ENCODE results near the gene HIC1.
"Not testable (repeated sequence)": the region's sequence is repeated elsewhere in the genome, so short reads cannot be mapped to it uniquely, and the experiment has no call there.

HIC1 gene

DNA sequence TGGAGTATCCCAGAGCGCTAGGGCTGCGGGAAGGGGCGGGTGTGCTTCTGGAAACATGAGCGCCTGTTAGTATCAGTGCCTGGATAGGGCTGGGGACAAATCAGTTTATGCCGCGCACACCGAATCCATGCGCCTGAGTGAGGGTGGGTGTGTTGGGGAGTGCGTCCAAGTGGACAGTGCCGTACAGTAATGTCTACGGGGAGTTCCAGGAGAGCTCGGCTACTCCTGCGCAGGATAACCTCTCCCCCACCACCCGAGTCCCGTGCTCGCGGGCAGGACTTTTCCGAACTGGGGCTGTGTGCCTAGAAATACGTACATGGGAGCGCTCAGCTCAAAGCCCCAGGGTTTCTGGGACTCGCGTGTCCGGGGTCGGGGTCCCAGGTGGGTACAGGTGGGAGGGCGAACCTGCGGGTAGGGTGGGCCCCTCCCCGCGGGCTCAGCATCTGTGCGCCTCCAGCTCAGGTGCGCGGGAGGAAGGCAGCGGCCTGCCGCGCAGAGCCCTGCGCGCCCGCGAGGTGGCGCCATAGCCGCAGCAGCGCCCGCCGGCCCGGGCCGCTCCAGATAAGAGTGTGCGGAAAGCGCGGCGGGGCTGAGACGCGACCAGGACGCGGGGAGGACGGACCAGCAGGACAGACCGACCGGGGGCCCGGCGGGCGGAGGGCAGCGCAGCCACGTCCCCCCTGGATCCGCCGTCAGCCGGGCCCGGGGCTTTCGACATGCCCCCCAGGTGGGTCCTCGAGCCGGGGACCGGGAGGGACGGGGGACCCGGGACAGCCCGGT is at the start of gene HIC1:
Gene HIC1, plus strand, starts transcription at position 592 of the 780 bp plus-strand sequence. CDS start 1,588 bp downstream, outside the sequence.
- peak; percentile 84 for DNase-seq

DNA sequence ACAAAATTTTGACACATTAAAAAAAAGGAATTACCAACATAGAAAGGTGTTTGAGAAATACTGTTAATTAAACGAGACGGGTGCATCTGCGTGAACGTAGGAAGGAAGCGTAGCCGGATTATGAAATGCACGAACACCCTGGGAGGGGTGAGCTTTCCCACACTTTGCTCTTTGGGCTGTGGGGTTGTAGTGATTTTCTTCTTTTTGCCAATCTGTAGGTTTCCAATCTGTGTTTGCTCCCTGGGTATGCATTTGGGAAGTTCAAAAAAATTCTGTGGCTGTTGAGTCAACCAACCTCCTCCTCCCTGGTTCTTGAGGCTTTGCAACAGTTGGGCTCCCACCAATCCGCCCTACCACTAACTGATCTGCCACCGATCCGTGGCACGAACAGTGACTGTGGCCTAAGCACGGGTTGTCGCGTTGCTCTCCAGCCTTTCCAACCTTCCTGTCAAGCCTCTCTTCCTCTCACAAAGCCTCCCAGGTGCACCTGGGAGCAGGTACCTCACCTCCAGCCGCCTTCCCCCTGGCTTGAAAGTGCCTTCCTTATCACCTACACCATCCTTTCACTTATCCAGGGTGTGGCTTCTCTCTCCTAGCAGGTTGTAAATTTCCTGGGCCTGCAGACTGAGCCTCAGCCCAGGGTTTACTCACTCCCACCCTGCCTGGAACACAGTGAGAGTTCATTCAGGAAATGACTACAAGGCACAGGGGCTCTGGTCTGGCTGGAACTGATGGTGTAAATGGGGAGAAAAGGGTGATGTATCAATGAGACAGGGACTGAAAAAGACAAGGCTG is 46.4 kb upstream of the HIC1 start:
- no peak for DNase-seq

GRCh38 chr17:2009737-2010136 is 45.2 kb upstream of the HIC1 start:
- DNase-seq, result no peak

DNA sequence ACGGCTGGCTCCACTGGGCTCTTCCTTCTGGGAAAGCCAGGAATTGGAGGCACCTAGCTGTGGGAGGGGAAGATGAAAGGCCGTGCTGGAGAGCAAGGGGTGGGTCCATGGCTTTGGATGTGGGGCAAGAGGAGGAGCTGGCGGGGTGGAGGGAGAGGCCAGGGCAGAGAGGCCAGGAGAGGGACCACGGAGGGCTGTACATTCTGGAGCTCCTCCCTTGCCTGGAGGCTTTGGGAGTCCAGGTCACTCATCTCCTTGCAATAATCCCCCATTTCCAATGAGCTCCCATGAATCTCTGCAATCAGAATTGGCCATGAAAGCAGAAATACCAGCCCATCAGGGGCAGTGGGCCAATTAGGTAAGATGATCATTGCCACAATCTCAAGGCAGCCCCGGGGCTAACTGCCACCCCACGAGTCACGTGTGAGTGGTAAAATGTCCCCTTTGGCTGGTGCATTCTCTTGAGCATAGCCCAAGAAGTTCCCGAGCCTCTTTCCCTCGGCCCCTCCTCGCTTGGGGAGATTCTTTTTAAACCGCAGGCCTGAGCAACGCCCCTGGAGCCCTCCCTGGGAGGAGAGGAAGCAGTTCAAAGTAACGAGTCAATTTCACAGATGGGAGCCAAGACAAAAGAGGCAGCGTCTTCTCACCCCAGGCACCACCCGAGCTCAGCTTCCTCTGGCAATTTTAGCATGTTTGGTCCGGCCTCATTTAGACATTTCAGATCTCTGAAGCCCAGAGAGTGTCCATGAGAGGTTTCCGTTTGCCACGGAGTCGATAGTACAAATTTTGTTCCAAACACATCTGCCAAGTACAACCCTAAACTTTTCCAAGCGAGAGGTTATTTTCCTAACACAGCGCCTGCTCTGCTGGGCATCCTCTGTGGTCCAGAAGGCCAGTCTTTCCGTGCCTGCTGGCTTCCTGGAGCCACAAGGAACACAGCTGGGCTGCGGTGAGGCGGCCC is 43.2 kb upstream of the HIC1 start:
- DNase-seq, result no peak

GRCh38 chr17:2012499-2012898 is 42.4 kb upstream of the HIC1 start:
- no peak for DNase-seq

GRCh38 chr17:2013220-2013993 is 41.5 kb upstream of the HIC1 start:
- DNase-seq, result not testable (repeated sequence)

GRCh38 chr17:2013994-2014317 is 40.9 kb upstream of the HIC1 start:
- no peak for DNase-seq

DNA sequence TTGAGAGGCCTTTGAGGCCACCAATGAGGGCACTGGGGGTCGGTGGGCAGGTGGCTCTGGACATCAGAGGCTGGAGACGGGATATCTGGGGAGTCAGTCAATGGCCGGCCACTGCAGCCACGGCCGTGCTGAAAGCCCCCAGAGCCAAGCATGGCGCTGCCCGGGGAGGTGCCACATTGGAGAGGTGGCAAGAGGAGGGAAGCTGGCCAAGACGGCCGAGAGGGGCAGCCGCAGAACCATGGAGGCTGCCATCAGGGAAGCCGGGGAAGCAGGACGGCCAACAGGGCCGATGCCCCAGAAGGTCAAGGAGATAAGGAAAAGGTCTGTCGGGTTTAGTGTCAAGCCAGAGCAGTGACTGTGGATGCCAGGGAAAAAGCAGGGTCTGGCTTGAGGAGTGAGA is 39.6 kb upstream of the HIC1 start:
- DNase-seq, result no peak

DNA sequence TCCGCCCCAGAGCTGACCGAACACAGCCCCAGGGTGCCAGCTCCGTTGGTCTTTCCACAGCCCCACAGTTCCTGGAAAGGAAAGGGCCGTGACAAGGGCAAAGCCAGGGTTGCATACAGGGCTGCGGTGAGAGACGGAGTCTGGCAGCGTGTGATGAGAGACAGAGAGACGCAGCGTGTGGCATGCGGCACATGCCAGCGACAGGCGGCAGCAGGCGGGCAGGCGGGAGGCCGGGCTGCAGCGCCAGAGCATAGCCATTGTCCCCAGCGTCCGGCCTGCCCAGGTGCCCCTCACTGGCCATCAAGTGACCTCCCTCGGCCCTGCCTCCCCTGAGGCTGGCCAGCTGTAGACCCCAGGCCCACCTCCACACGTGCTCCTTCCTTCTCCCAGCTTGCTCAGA is 38.4 kb upstream of the HIC1 start:
- no peak for DNase-seq

DNA sequence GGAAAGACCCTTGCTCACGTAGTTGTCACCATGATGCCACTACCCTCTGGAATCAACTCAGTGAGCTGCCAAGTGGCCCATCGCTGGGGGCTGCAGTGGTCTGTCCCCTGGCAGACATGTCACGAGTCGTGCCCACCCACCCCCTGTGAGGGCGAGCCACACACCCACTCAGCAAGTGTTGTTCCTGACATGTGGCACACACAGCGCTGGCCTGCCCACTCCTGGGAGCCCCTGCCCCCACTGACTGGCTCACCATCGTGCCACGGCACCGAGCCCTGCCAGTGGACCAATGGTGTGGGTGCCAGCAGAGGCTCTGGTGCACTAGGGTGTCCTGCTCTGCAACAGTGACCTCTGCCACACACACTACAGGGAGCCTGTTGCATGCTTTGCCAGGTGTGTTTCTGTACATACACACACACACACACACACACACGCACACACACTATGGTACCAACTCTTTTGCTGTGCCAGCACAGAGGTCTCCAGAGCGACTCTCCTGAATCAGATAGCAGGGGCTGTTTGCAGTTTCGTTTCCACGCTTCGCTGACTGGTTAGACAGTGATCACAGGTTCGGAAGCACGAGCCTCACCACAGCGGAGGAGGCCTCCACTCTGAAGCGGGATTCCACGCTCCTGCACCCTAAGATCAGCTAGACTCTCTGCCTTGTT is 37.5 kb upstream of the HIC1 start:
- DNase-seq, result no peak

DNA sequence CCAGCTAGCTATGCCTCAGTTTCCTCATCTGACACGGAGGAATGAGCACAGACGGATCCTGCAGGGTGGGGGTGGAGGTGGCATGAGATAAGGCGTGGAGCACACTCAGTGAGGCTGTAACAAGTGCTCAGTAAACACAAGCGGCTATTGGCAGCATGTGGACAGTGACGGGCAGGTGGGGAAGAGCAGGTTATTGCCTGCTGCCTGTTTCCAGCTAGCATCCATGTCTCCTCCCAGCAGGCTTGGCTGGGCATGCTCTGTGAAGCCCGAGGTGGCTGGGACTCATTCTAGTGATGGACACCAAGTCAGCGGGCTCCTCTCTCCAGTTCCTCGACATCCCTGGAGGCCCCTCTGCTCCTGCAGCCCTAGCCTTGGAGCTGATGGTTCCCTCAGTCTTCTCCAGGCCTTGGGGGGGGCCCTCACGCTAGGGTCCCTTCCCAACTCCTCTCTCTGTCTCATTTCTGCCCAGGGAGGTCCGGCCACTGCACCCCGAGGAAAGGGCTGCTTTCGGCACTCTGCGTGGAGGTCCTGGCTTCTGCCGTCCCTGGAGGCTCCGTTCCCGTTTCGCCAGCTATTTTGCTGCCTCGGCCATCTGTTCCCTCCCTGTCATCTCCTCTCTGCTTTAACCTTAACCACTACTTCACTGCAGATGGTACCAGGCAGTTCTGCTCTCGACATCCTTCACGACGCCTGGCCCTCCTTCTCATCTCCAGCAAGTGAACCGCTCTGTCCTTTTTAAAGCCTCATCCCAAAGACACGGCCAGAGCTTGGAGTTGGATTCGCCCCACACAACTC is 36.0 kb upstream of the HIC1 start:
- DNase-seq, result no peak

GRCh38 chr17:2019723-2020122 is 35.2 kb upstream of the HIC1 start:
- DNase-seq, result no peak

DNA sequence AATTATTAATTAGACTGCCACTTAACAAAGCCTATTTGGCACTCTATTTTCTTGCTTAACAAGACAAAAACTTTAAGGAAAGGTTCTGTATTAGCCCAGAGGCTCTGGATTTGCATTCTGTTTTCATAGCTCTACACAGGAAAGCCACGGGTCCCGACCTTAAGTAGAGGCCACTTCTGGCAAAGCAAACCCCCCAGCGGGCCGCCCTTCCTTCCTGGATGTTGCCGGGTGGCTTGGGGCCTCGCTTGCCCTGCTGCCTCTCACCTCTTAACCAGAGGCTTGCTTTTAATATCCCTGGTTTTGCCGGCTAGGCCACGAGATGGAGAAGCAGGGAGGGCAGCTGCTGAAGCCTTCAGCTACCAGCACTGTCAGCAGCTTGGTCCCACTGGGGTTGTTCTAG is 34.2 kb upstream of the HIC1 start:
- no peak for DNase-seq

- DNase-seq, result no peak
These were observed 32.2 kb upstream of the HIC1 start for GRCh38 chr17:2022647-2023240.

DNA sequence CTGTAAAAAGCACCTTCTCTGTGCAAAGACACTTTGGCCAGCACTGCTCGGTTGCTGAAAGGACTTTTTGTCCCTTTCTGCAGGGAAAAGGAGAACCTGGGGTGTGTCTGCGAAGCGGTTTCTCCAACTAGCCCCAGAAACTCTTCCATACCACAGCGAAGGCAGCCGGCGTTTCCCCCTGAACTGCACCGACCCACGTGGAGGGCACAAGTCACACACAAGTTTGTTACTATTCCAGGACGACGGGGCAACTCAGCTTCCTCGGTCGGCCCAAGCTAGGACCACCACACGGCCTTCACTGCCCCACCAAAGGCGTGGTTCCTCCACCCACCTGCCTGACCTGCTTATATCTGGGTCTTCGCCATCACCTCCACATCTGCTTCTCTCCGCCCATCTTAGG is 31.6 kb upstream of the HIC1 start:
- no peak for DNase-seq

GRCh38 chr17:2023692-2024571 is 31.0 kb upstream of the HIC1 start:
- peak; percentile 64 for DNase-seq

GRCh38 chr17:2024572-2025219 is 30.2 kb upstream of the HIC1 start:
- no peak for DNase-seq

- peak; percentile 85 for DNase-seq
These were observed 29.7 kb upstream of the HIC1 start, which contains the start of gene RTN4RL1 for GRCh38 chr17:2025220-2025621. Gene RTN4RL1 (minus strand): TSS chr17:2025334. CDS start chr17:2024865, 469 bp downstream.
